ENCODE results near the gene RFWD3. TPM values are rescaled to one million over a fixed set of nuclear protein-coding genes. Genes with fewer than 3 reads are reported as not detected.

Gene RFWD3
- total RNA-seq, 1 donor from 2014 or later: 72.8 TPM

DNA sequence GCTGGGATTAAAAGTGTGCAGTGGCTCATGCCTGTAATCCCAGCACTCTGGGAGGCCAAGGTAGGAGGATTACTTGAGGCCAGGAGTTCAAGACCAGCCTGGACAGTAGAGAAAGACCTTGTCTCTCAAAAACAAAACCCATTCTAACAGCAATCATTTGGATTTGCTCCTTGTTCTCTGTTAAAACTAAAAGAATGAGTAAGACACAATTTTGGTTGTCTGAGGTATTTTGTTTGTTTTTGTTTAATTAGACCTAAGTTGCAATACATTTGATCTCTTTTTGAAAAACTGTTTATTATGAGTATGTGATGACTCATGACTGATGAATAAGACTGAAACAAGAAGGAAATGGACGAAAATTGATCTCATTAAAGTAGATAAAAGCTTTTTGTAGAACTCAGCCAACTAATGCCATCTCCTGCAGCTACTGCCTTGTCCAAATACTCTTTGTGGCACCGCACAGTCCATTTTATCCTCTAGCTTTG lies 88.8 kb downstream of the RFWD3 start:
- no peak overlapping the region for H3K4me3 Mint-ChIP-seq
- no peaks in the 10 kb centered on the region for H3K36me3 Mint-ChIP-seq (ENCODE audit: low read depth)
- no peak for DNase-seq (ENCODE audit: low read depth, low spot score)
- peaks cover 1% of the 10 kb centered on the region for H3K9me3 Mint-ChIP-seq
- peaks cover 26% of the 10 kb centered on the region for H3K4me1 Mint-ChIP-seq
- no peak overlapping the region for H3K27ac Mint-ChIP-seq (ENCODE audit: unreplicated experiment)
- H3K27me3 Mint-ChIP-seq (ENCODE audit: low read depth): no peaks in the 10 kb centered on the region
- TF ChIP-seq, protein P1, sequence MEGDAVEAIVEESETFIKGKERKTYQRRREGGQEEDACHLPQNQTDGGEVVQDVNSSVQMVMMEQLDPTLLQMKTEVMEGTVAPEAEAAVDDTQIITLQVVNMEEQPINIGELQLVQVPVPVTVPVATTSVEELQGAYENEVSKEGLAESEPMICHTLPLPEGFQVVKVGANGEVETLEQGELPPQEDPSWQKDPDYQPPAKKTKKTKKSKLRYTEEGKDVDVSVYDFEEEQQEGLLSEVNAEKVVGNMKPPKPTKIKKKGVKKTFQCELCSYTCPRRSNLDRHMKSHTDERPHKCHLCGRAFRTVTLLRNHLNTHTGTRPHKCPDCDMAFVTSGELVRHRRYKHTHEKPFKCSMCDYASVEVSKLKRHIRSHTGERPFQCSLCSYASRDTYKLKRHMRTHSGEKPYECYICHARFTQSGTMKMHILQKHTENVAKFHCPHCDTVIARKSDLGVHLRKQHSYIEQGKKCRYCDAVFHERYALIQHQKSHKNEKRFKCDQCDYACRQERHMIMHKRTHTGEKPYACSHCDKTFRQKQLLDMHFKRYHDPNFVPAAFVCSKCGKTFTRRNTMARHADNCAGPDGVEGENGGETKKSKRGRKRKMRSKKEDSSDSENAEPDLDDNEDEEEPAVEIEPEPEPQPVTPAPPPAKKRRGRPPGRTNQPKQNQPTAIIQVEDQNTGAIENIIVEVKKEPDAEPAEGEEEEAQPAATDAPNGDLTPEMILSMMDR (conservative IDR thresholded peaks at IDR 0.05): no peak

DNA sequence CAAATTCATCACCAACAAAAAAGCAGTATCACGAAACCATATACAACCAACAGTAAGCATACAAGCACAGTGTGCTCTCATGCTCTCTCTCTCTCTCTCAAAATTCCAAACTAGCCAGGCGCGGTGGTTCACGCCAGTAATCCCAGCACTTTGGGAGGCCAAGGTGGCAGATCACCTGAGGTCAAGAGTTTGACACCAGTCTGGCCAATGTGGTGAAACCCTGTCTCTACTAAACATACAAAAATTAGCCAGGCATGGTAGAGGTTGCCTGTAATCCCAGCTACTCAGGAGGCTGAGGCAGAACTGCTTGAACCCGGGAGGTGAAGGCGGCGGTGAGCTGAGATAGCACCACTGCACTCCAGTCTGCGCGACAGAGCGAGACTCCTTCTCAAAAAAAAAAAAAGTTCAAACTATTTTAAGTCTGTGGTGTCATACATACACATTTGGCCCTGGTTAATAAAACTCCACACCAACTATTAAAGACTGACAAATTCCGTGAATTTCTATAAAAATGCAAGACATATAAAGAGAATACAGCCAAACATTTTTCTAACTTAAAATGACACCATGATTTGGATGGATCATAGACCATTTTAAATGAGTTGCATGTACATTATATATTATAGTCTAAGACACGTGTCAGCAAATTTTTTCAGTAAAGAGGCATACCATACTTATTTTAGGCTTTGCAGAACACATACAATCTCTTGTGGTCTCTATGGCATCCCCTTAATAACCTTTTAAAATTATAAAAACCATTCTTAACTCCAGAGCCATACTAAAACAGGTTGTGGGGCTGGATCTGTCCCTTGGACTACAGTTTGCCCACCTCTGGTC lies 90.7 kb downstream of the RFWD3 start:
- Mint-ChIP-seq H3K4me1 (peaks cover 31% of the 10 kb centered on the region), H3K9me3 (no peaks in the 10 kb centered on the region), H3K36me3 (ENCODE audit: low read depth) (no peaks in the 10 kb centered on the region), H3K4me3 (no peak overlapping the region), H3K27me3 (ENCODE audit: low read depth) (no peaks in the 10 kb centered on the region), H3K27ac (ENCODE audit: unreplicated experiment) (no peak overlapping the region)
- no peak for DNase-seq (ENCODE audit: low read depth, low spot score)
- TF ChIP-seq, protein P1 (conservative IDR thresholded peaks at IDR 0.05): no peak

DNA sequence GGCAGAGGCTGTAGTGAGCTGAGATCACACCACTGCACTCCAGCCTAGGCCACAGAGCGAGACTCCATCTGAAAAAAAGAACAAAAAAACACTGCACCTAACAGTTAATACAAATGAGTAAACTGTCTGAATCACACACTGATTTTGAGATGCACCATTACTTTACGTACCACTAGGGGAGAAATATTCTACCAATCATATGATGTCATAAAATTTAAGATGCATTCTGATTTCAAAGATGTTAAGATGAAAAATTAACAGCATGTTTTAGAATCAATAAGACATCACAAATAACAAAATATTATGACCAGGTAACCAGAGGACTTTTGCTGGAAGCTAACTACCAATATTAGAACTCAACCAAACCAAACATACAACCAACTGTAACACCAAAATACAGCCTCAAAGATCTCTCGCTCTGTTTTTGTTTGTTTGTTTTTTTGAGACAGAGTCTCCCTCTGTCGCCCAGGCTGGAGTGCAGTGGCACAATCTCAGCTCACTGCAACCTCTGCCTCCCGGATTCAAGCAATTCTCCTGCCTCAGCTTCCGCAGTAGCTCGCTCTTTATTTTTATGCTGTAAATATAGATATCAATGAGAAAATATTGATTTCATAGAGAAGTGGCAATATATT lies 91.4 kb downstream of the RFWD3 start:
- H3K9me3 Mint-ChIP-seq: no peaks in the 10 kb centered on the region
- DNase-seq (ENCODE audit: low read depth, low spot score): no peak
- H3K27ac Mint-ChIP-seq (ENCODE audit: unreplicated experiment): no peak overlapping the region
- H3K27me3 Mint-ChIP-seq (ENCODE audit: low read depth): no peaks in the 10 kb centered on the region
- H3K4me1 Mint-ChIP-seq: peaks cover 29% of the 10 kb centered on the region
- TF ChIP-seq, protein P1 (conservative IDR thresholded peaks at IDR 0.05): peak; percentile 17
- H3K4me3 Mint-ChIP-seq: no peak overlapping the region
- H3K36me3 Mint-ChIP-seq (ENCODE audit: low read depth): no peaks in the 10 kb centered on the region

DNA sequence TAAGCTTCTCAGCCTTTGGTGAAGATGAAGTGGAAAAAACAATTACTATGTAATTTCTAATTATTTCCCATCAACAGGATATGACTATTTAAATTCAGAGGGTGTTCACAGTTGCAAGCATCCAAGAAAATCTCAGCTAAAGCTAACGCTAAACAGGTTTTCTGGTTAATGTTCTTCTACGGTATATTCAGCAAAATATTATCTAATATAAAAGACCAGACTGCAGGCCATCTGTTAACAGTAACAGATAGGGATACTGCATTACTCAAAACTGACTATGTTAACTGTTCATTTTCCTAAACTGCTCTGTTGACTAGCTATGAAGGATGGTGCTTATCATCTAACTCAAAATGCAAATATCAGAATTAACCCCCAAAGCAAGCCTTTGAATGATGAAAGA lies 92.5 kb downstream of the RFWD3 start:
- Mint-ChIP-seq H3K27ac (ENCODE audit: unreplicated experiment) (no peak overlapping the region), H3K9me3 (no peaks in the 10 kb centered on the region), H3K4me1 (peaks cover 29% of the 10 kb centered on the region), H3K36me3 (ENCODE audit: low read depth) (no peaks in the 10 kb centered on the region), H3K27me3 (ENCODE audit: low read depth) (no peaks in the 10 kb centered on the region), H3K4me3 (no peak overlapping the region)
- no peak for DNase-seq (ENCODE audit: low read depth, low spot score)
- TF ChIP-seq, protein P1 (conservative IDR thresholded peaks at IDR 0.05): no peak

DNA sequence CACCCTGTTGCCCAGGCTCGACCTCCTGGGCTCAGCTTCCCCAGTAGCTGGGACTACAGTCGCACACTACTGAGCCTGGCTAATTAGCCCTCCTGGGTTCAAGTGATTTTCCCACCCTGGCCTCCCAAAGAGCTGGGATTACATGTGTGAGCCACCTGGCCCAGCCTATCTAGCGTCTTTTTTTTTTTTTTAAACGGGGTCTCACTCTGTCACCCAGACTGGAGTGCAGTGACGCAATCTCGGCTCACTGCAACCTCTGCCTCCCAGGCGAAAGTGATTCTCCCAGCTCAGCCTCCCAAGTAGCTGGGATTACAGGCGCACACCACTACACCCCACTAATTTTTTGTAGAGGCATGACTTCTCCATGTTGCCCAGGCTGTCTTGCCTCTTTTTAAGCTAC lies 93.1 kb downstream of the RFWD3 start:
- H3K27ac Mint-ChIP-seq (ENCODE audit: unreplicated experiment): peak overlapping the region; percentile 19
- no peaks in the 10 kb centered on the region for H3K27me3 Mint-ChIP-seq (ENCODE audit: low read depth)
- no peaks in the 10 kb centered on the region for H3K9me3 Mint-ChIP-seq
- peaks cover 27% of the 10 kb centered on the region for H3K4me1 Mint-ChIP-seq
- DNase-seq (ENCODE audit: low read depth, low spot score): no peak
- H3K36me3 Mint-ChIP-seq (ENCODE audit: low read depth): no peaks in the 10 kb centered on the region
- no peak overlapping the region for H3K4me3 Mint-ChIP-seq
- TF ChIP-seq, protein P1 (conservative IDR thresholded peaks at IDR 0.05): no peak

Other genes with a start within 250 kb of the RFWD3 start
- 1.4 and 2.1 TPM in 2 replicates for gene CLEC18B, start 245.4 kb downstream of the RFWD3 start, total RNA-seq
- gene GLG1, start 59.8 kb downstream of the RFWD3 start, total RNA-seq: 114 and 117 TPM in 2 replicates
- not detected in 2 replicates for gene MLKL, start 34.0 kb upstream of the RFWD3 start, total RNA-seq
- not detected in 2 replicates for gene FA2H, start 107.9 kb upstream of the RFWD3 start, total RNA-seq